GM23338 (cell line): ENCODE measurements around the gene OCEL1.

Experiments
- CREB1 ChIP-seq: fragments of 250-450 bp; sonication (Bioruptor Pico); IDR thresholded peaks from 2 replicates; pipeline ENCODE4 v1.5.0; 2020; ENCODE audit warnings: low read depth, mild to moderate bottlenecking, moderate library complexity
- CTCF ChIP-seq, 2 experiments: fragments of 200-600 bp in 1 of 2; sonication (generic) in 1 of 2; conservative IDR thresholded peaks; 2 replicates each; pipeline versions ENCODE4 v1.5.1 to v1.6.1; 2016 to 2017; ENCODE audit warnings: antibody characterized with exemption in 2 of 2, low read depth in 2 of 2, mild to moderate bottlenecking in 2 of 2, moderate library complexity in 1 of 2
- ETS1 ChIP-seq: IDR thresholded peaks from 2 replicates; pipeline ENCODE4 v1.6.1; 2016; ENCODE audit warnings: antibody characterized with exemption
- EZH2 ChIP-seq: fragments of 200-600 bp; sonication (generic); IDR thresholded peaks from one replicate; pipeline ENCODE4 v1.8.0; 2017; ENCODE audit warnings: antibody characterized with exemption, mild to moderate bottlenecking, low read depth; ENCODE audit not compliant: unreplicated experiment
- EZH2phosphoT487 ChIP-seq: fragments of 200-600 bp; sonication (generic); IDR thresholded peaks from one replicate; pipeline ENCODE4 v1.8.1; 2018; ENCODE audit warnings: antibody characterized with exemption; ENCODE audit not compliant: unreplicated experiment
- JUNB ChIP-seq: IDR thresholded peaks from one replicate; pipeline ENCODE4 v1.6.1; 2016; ENCODE audit warnings: antibody characterized with exemption; ENCODE audit not compliant: unreplicated experiment
- NANOG ChIP-seq: IDR thresholded peaks from 2 replicates; pipeline ENCODE4 v1.6.1; 2016; ENCODE audit warnings: antibody characterized with exemption, borderline replicate concordance
- POLR2AphosphoS5 ChIP-seq: IDR thresholded peaks from 2 replicates; pipeline ENCODE4 v1.6.1; 2016; ENCODE audit warnings: antibody characterized with exemption, low read depth
- REST ChIP-seq: IDR thresholded peaks from one replicate; pipeline ENCODE4 v1.6.1; 2018; ENCODE audit warnings: antibody characterized with exemption; ENCODE audit not compliant: unreplicated experiment
- STAT1 ChIP-seq: IDR thresholded peaks from one replicate; pipeline ENCODE4 v1.6.1; 2016; ENCODE audit warnings: antibody characterized with exemption; ENCODE audit not compliant: unreplicated experiment
- ZNF114 ChIP-seq: fragments of 250-450 bp; sonication (Bioruptor Pico); IDR thresholded peaks from 2 replicates; pipeline ENCODE4 v1.5.0; 2020; ENCODE audit warnings: mild to moderate bottlenecking, moderate library complexity
- ZNF331 ChIP-seq: fragments of 250-450 bp; sonication (Bioruptor Pico); IDR thresholded peaks from 2 replicates; pipeline ENCODE4 v1.5.0; 2020; ENCODE audit warnings: low read depth, mild to moderate bottlenecking, moderate library complexity
- ZNF462 ChIP-seq: fragments of 250-450 bp; sonication (Bioruptor Pico); IDR thresholded peaks from 2 replicates; pipeline ENCODE4 v1.5.0; 2020; ENCODE audit warnings: mild to moderate bottlenecking, moderate library complexity

- TF ChIP-seq EZH2 (no peak), CTCF (conservative IDR thresholded peaks at IDR 0.05; ENCODE audit: low read depth in 2 of 2) (no peak), POLR2AphosphoS5 (no peak), CREB1 (CRISPR knock-in tag) (no peak), REST (no peak), NANOG (no peak), EZH2phosphoT487 (no peak), STAT1 (no peak), JUNB (no peak), ZNF114 (no peak), ZNF331 (CRISPR knock-in tag) (no peak), ETS1 (no peak), ZNF462 (no peak)
Observed at GRCh38 chr19:17275441-17276175, 49.6 kb downstream of the OCEL1 start.
